Endodermal cell (in vitro differentiated cells): ENCODE results near the gene FGR. TPM values are rescaled to one million over a fixed set of nuclear protein-coding genes. Genes with fewer than 3 reads are reported as not detected.
A peak's percentile ranks its signal among the peaks of the same experiment; 100 is the strongest.

ENCODE experiments used
- DNase-seq: peaks from one replicate; pipeline ENCODE4 v3.0.0-alpha.2; 2017
- H3K27ac ChIP-seq: 2 replicates; pipeline ENCODE4 v1.5.1; 2013; ENCODE audit warnings: mild to moderate bottlenecking, low read depth, low read length, moderate library complexity
- H3K27me3 ChIP-seq: 2 replicates; pipeline ENCODE4 v1.6.1; 2013; ENCODE audit warnings: mild to moderate bottlenecking, low read length, moderate library complexity; ENCODE audit not compliant: insufficient read depth, control insufficient read depth, poor library complexity, severe bottlenecking
- H3K36me3 ChIP-seq: 2 replicates; pipeline ENCODE4 v1.7.0; 2013; ENCODE audit warnings: mild to moderate bottlenecking, low read length, moderate library complexity; ENCODE audit not compliant: control insufficient read depth, insufficient read depth
- H3K4me1 ChIP-seq: one replicate; pipeline ENCODE4 v1.7.0; 2013; ENCODE audit warnings: low read length; ENCODE audit not compliant: control insufficient read depth, insufficient read depth
- H3K4me3 ChIP-seq: 2 replicates; pipeline ENCODE4 v1.5.1; 2013; ENCODE audit warnings: mild to moderate bottlenecking, low read length, moderate library complexity
- H3K9ac ChIP-seq: 2 replicates; pipeline ENCODE4 v1.6.1; 2013; ENCODE audit warnings: mild to moderate bottlenecking, low read length, moderate library complexity; ENCODE audit not compliant: poor library complexity, severe bottlenecking; ENCODE audit errors: extremely low read depth
- H3K9me3 ChIP-seq: 2 replicates; pipeline ENCODE4 v1.6.1; 2013; ENCODE audit warnings: mild to moderate bottlenecking, low read length, moderate library complexity; ENCODE audit not compliant: control insufficient read depth
- H3K27ac Mint-ChIP-seq: 2 replicates; pipeline ENCODE4 v1.8.0; 2020; ENCODE audit warnings: mixed read lengths
- H3K27me3 Mint-ChIP-seq: 2 replicates; pipeline ENCODE4 v1.8.0; 2021; ENCODE audit warnings: mild to moderate bottlenecking, mixed read lengths; ENCODE audit not compliant: insufficient read depth
- H3K36me3 Mint-ChIP-seq: 2 replicates; pipeline ENCODE4 v1.8.0; 2020; ENCODE audit warnings: low read depth, mixed read lengths
- H3K4me1 Mint-ChIP-seq: 2 replicates; pipeline ENCODE4 v1.8.0; 2020; ENCODE audit warnings: mixed read lengths
- H3K4me3 Mint-ChIP-seq: 2 replicates; pipeline ENCODE4 v1.8.0; 2020; ENCODE audit warnings: mild to moderate bottlenecking, moderate library complexity, mixed read lengths
- H3K9me3 Mint-ChIP-seq: 2 replicates; pipeline ENCODE4 v1.8.0; 2020; ENCODE audit warnings: mild to moderate bottlenecking, mixed read lengths
- WGBS, 2 experiments: methylation state at CpG; one replicate each; pipeline versions ENCODE4 v1.1.5 to v1.1.7; 2013; ENCODE audit warnings: missing lambda C conversion rate in 2 of 2, mixed read lengths in 1 of 2; ENCODE audit not compliant: insufficient coverage in 1 of 2, insufficient read length in 1 of 2; 5-methylcytosine and 5-hydroxymethylcytosine counted together
- total RNA-seq, 2 donors: library from RNA; stranded (reverse); fragmentation: NEBNext Ultra II Directional in 1 of 2; extraction: Animal tissue kit (Norgen Biotek cat#: 25700) in 1 of 2; gene quantifications; 2 replicates in 1 of 2; 3 replicates in 1 of 2; pipeline ENCODE4 v1.2.1, GENCODE V29; 2021
- TF ChIP-seq, protein P1 (sequence below): fragments of 200-600 bp; sonication (generic); conservative IDR thresholded peaks from 2 replicates; pipeline ENCODE4 v1.5.0; 2021; ENCODE audit warnings: antibody characterized with exemption, mild to moderate bottlenecking

Gene FGR
- total RNA-seq, 2 donors from 2014 or later: not detected

GRCh38 chr1:27590917-27591508, 44.0 kb downstream of the FGR start:
- H3K9ac ChIP-seq: no peak overlapping the region
- H3K4me3 ChIP-seq: no peak overlapping the region
- peaks cover 5% of the 10 kb centered on the region for H3K36me3 ChIP-seq
- H3K27ac ChIP-seq: peak overlapping the region; percentile 63
- DNase-seq: no peak
- no peaks in the 10 kb centered on the region for H3K36me3 Mint-ChIP-seq
- no peak overlapping the region for H3K4me3 Mint-ChIP-seq
- 90 to 92% methylated on average over 3 to 5 of the region's 5 CpGs for WGBS, 2 experiments
- H3K27me3 Mint-ChIP-seq: no peaks in the 10 kb centered on the region
- no peaks in the 10 kb centered on the region for H3K27me3 ChIP-seq
- peaks cover 17% of the 10 kb centered on the region for H3K4me1 ChIP-seq
- peaks cover 14% of the 10 kb centered on the region for H3K4me1 Mint-ChIP-seq
- TF ChIP-seq, protein P1, sequence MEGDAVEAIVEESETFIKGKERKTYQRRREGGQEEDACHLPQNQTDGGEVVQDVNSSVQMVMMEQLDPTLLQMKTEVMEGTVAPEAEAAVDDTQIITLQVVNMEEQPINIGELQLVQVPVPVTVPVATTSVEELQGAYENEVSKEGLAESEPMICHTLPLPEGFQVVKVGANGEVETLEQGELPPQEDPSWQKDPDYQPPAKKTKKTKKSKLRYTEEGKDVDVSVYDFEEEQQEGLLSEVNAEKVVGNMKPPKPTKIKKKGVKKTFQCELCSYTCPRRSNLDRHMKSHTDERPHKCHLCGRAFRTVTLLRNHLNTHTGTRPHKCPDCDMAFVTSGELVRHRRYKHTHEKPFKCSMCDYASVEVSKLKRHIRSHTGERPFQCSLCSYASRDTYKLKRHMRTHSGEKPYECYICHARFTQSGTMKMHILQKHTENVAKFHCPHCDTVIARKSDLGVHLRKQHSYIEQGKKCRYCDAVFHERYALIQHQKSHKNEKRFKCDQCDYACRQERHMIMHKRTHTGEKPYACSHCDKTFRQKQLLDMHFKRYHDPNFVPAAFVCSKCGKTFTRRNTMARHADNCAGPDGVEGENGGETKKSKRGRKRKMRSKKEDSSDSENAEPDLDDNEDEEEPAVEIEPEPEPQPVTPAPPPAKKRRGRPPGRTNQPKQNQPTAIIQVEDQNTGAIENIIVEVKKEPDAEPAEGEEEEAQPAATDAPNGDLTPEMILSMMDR: no peak
- H3K9me3 Mint-ChIP-seq: no peaks in the 10 kb centered on the region
- H3K9me3 ChIP-seq: no peaks in the 10 kb centered on the region
- no peak overlapping the region for H3K27ac Mint-ChIP-seq

DNA sequence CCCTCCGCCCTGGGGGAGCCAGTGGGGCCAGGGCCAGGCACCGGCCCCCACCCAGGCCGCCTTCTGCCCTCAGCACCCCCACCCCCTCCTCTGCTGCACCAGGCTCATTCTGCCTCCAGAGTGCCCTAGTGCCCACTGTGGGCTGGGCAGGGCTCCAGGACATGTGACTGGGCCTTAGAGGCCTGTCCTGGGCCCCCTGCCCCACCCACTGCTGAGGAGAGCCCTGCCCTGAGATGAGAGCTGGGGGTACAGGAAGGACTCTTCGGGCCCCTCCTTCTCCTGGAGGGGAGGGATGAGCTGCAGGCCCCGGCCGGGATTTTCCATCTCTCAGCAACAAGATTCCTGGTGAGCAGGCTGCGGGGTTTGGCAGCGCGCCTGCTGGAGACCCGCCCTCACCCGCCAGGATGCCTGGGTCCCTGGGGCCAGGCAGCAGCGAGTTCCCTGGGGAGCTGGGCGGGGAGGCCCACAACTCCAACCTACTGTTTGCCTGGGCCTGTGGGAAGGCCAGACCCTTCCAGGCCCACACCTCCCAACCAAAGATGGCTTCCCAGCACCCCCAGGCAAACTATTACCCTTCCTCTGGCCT, 45.1 kb downstream of the FGR start:
- Histone ChIP-seq H3K9ac (no peak overlapping the region), H3K27ac (peak overlapping the region; percentile 74)

DNA sequence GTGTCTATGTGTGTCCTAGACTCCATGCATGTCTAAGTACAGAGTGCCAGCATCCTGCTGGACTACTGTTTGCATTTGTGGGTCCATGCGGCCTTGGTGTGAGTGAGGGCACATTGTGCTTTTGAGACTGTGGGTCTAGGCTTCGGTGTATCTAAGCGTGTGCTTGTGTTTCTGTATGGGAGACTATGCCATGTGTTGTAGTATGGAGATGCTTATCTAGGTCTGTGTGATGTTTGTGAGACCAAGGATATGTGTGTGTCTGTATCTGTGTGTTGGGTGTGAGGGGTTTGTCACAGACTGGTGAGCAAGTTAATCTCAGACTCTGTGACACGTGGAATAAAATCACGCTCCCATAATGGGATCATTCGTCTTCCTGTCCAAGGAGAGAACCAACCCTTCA, 45.5 kb downstream of the FGR start:
- Mint-ChIP-seq H3K4me3 (no peak overlapping the region), H3K36me3 (no peaks in the 10 kb centered on the region), H3K27ac (no peak overlapping the region), H3K9me3 (no peaks in the 10 kb centered on the region), H3K4me1 (peaks cover 14% of the 10 kb centered on the region), H3K27me3 (no peaks in the 10 kb centered on the region)
- Histone ChIP-seq H3K27ac (peak overlapping the region; percentile 74), H3K36me3 (peaks cover 5% of the 10 kb centered on the region), H3K4me1 (peaks cover 17% of the 10 kb centered on the region), H3K9ac (no peak overlapping the region), H3K4me3 (no peak overlapping the region), H3K27me3 (no peaks in the 10 kb centered on the region), H3K9me3 (no peaks in the 10 kb centered on the region)
- DNase-seq: no peak
- WGBS, 2 experiments: 92 to 96% methylated on average over 5 to 6 of the region's 6 CpGs
- TF ChIP-seq, protein P1: no peak

More for the DNA sequence above, 45.1 kb downstream of the FGR start:
- H3K4me1 Mint-ChIP-seq: peaks cover 14% of the 10 kb centered on the region
- H3K4me3 Mint-ChIP-seq: no peak overlapping the region
- no peaks in the 10 kb centered on the region for H3K27me3 Mint-ChIP-seq
- Histone ChIP-seq H3K4me3 (no peak overlapping the region), H3K9me3 (no peaks in the 10 kb centered on the region), H3K4me1 (peaks cover 17% of the 10 kb centered on the region), H3K36me3 (peaks cover 5% of the 10 kb centered on the region), H3K27me3 (no peaks in the 10 kb centered on the region)
- no peaks in the 10 kb centered on the region for H3K36me3 Mint-ChIP-seq
- H3K9me3 Mint-ChIP-seq: no peaks in the 10 kb centered on the region
- 86 to 93% methylated on average over 3 to 13 of the region's 13 CpGs for WGBS, 2 experiments
- TF ChIP-seq, protein P1: no peak
- H3K27ac Mint-ChIP-seq: no peak overlapping the region
- DNase-seq: peak; percentile 50
